H1 (cell line): ENCODE results near the gene TFAP2E. TPM values are rescaled to one million over a fixed set of nuclear protein-coding genes. Genes with fewer than 3 reads are reported as not detected.

Experiments
- CTCF ChIA-PET: fragments of 300-600 bp; sonication (Branson Sonifier 250); formaldehyde crosslinking; loops from one replicate; lab custom pipeline; 2021; ENCODE audit not compliant: partially characterized antibody; lab: Charles Lee
- POLR2A ChIA-PET: fragments of 300-600 bp; sonication (Branson Sonifier 250); formaldehyde crosslinking; loops from one replicate; lab custom pipeline; 2021; ENCODE audit warnings: inconsistent platforms; ENCODE audit not compliant: partially characterized antibody; lab: Charles Lee
- DNase-seq, 2 experiments: peaks; one replicate each; pipeline versions ENCODE4 v3.0.0 to v3.0.0-alpha.2; 2010 to 2022; ENCODE audit warnings: low spot score in 2 of 2, low read depth in 1 of 2, mixed read lengths in 1 of 2
- FAIRE-seq: peaks from 2 replicates; lab custom pipeline; 2011; peaks lifted over from hg19 to GRCh38; lab: Jason Lieb, UNC
- H2AFZ ChIP-seq: 2 replicates; pipeline ENCODE4 v1.8.1; 2012; ENCODE audit warnings: low read length, inconsistent platforms
- H2AK5ac ChIP-seq: 2 replicates; pipeline ENCODE4 v1.6.1; 2013; ENCODE audit warnings: low read depth, low read length
- H2BK120ac ChIP-seq: replicated peaks from 2 replicates; pipeline ENCODE3; 2013; ENCODE audit warnings: low read depth, low read length, inconsistent platforms
- H2BK12ac ChIP-seq: 2 replicates; pipeline ENCODE4 v1.6.1; 2013; ENCODE audit warnings: low read depth, low read length
- H2BK15ac ChIP-seq: 2 replicates; pipeline ENCODE4 v1.6.1; 2013; ENCODE audit warnings: low read length
- H2BK20ac ChIP-seq: 2 replicates; pipeline ENCODE4 v1.6.1; 2013; ENCODE audit warnings: low read length
- H2BK5ac ChIP-seq: 2 replicates; pipeline ENCODE4 v1.6.1; 2013; ENCODE audit warnings: low read depth, low read length
- H3K14ac ChIP-seq: 2 replicates; pipeline ENCODE4 v1.6.1; 2013; ENCODE audit warnings: inconsistent platforms; ENCODE audit not compliant: insufficient read length
- H3K18ac ChIP-seq: 2 replicates; pipeline ENCODE4 v1.6.1; 2013; ENCODE audit warnings: low read length; ENCODE audit errors: extremely low read depth
- H3K23ac ChIP-seq: 2 replicates; pipeline ENCODE4 v1.6.1; 2013; ENCODE audit warnings: inconsistent platforms; ENCODE audit not compliant: insufficient read length
- H3K23me2 ChIP-seq: 2 replicates; pipeline ENCODE4 v1.6.1; 2013; ENCODE audit warnings: low read depth, low read length
- H3K27ac ChIP-seq: 2 replicates; pipeline ENCODE4 v1.6.1; 2011; ENCODE audit warnings: low read depth, low read length, inconsistent platforms
- H3K27me3 ChIP-seq, 4 experiments: replicated peaks in 1 of 4; 1 replicate in 1 of 4; 2 replicates in 3 of 4; pipeline versions ENCODE4 v1.6.1 to v1.8.1; 2011 to 2013; ENCODE audit warnings: low read length in 3 of 4, mild to moderate bottlenecking in 3 of 4, inconsistent platforms in 2 of 4, mixed read lengths in 2 of 4, moderate library complexity in 1 of 4; ENCODE audit not compliant: control insufficient read depth in 3 of 4, insufficient read depth in 3 of 4; ENCODE audit errors: extremely low read depth in 1 of 4
- H3K36me3 ChIP-seq, 4 experiments: 2 replicates each; pipeline versions ENCODE4 v1.6.1 to v1.8.1; 2011 to 2013; ENCODE audit warnings: mild to moderate bottlenecking in 4 of 4, low read length in 3 of 4, moderate library complexity in 2 of 4, control low read depth in 1 of 4, inconsistent platforms in 1 of 4; ENCODE audit not compliant: insufficient read depth in 4 of 4, control insufficient read depth in 2 of 4
- H3K4ac ChIP-seq: replicated peaks from 2 replicates; pipeline ENCODE3; 2013; ENCODE audit warnings: low read length, low read depth, mixed read lengths, inconsistent platforms; ENCODE audit not compliant: insufficient read length
- H3K4me1 ChIP-seq, 4 experiments: replicated peaks in 1 of 4; 1 replicate in 1 of 4; 2 replicates in 3 of 4; pipeline versions ENCODE4 v1.6.1 to v1.8.1; 2011 to 2013; ENCODE audit warnings: low read length in 3 of 4, inconsistent platforms in 2 of 4, mixed read lengths in 1 of 4; ENCODE audit not compliant: insufficient read depth in 4 of 4, control insufficient read depth in 3 of 4
- H3K4me2 ChIP-seq, 2 experiments: 2 replicates each; pipeline versions ENCODE4 v1.6.1 to v1.8.1; 2011 to 2013; ENCODE audit warnings: low read depth in 2 of 2, low read length in 2 of 2, control low read depth in 1 of 2, inconsistent platforms in 1 of 2, mild to moderate bottlenecking in 1 of 2; ENCODE audit not compliant: insufficient read depth in 1 of 2
- H3K4me3 ChIP-seq, 4 experiments: fragments of 200-600, 300-600 bp in 1 of 4; sonication (generic), shearing (Covaris generic), sonication (Bioruptor Twin) in 1 of 4; 2 replicates each; pipeline versions ENCODE4 v1.5.1 to v1.8.1; 2011 to 2016; ENCODE audit warnings: low read length in 4 of 4, low read depth in 3 of 4, control low read depth in 2 of 4, inconsistent platforms in 2 of 4, mild to moderate bottlenecking in 2 of 4, mixed read lengths in 1 of 4, moderate library complexity in 1 of 4; ENCODE audit not compliant: insufficient read depth in 2 of 4; ENCODE audit errors: extremely low read depth in 1 of 4
- H3K56ac ChIP-seq: replicated peaks from 2 replicates; pipeline ENCODE3; 2013; ENCODE audit warnings: low read depth, mild to moderate bottlenecking, mixed read lengths, low read length, inconsistent platforms; ENCODE audit not compliant: insufficient read length
- H3K79me1 ChIP-seq: 2 replicates; pipeline ENCODE4 v1.6.1; 2013; ENCODE audit warnings: low read depth, low read length, control low read depth
- H3K79me2 ChIP-seq, 2 experiments: 2 replicates each; pipeline versions ENCODE4 v1.6.1 to v1.8.1; 2012 to 2013; ENCODE audit warnings: low read length in 2 of 2, mild to moderate bottlenecking in 2 of 2, inconsistent platforms in 1 of 2; ENCODE audit not compliant: insufficient read depth in 2 of 2, control insufficient read depth in 1 of 2
- H3K9ac ChIP-seq, 4 experiments: replicated peaks in 1 of 4; 1 replicate in 1 of 4; 2 replicates in 3 of 4; pipeline versions ENCODE4 v1.6.1 to v1.8.1; 2011 to 2013; ENCODE audit warnings: low read depth in 3 of 4, low read length in 3 of 4, control low read depth in 2 of 4, mild to moderate bottlenecking in 2 of 4, moderate library complexity in 2 of 4, inconsistent platforms in 1 of 4; ENCODE audit errors: extremely low read depth in 1 of 4
- H3K9me3 ChIP-seq, 2 experiments: 2 replicates each; pipeline versions ENCODE4 v1.6.1 to v1.8.1; 2012 to 2013; ENCODE audit warnings: mild to moderate bottlenecking in 2 of 2, moderate library complexity in 2 of 2, control low read depth in 1 of 2, inconsistent platforms in 1 of 2, low read depth in 1 of 2, low read length in 1 of 2, mixed read lengths in 1 of 2; ENCODE audit not compliant: insufficient read depth in 2 of 2
- H4K20me1 ChIP-seq, 2 experiments: replicated peaks in 1 of 2; 2 replicates each; pipeline versions ENCODE3 to v1.8.1; 2011 to 2013; ENCODE audit warnings: inconsistent platforms in 2 of 2, low read length in 2 of 2, mild to moderate bottlenecking in 1 of 2; ENCODE audit not compliant: insufficient read depth in 2 of 2, control insufficient read depth in 1 of 2
- H4K5ac ChIP-seq: 2 replicates; pipeline ENCODE4 v1.6.1; 2013; ENCODE audit warnings: low read length, low read depth, mixed read lengths, inconsistent platforms; ENCODE audit not compliant: insufficient read length
- H4K8ac ChIP-seq: 2 replicates; pipeline ENCODE4 v1.8.0; 2013; ENCODE audit warnings: mild to moderate bottlenecking, moderate library complexity, low read length, inconsistent platforms; ENCODE audit not compliant: insufficient read depth; ENCODE audit errors: extremely low read depth
- H4K91ac ChIP-seq: replicated peaks from 2 replicates; pipeline ENCODE3; 2013; ENCODE audit warnings: low read length, mixed read lengths, inconsistent platforms; ENCODE audit not compliant: insufficient read length
- CREB1 ChIP-seq: IDR thresholded peaks from 2 replicates; pipeline ENCODE4 v1.6.1; 2012; ENCODE audit warnings: inconsistent platforms
- EGR1 ChIP-seq: IDR thresholded peaks from 2 replicates; pipeline ENCODE4 v1.6.1; 2011; ENCODE audit warnings: low read depth, low read length, borderline replicate concordance
- NRF1 ChIP-seq: IDR thresholded peaks from 2 replicates; pipeline ENCODE4 v1.6.1; 2011; ENCODE audit warnings: mild to moderate bottlenecking, low read depth, low read length, improper control_type of control experiment
- POLR2A ChIP-seq, 2 experiments: IDR thresholded peaks; 1 replicate in 1 of 2; 2 replicates in 1 of 2; pipeline ENCODE4 v1.6.1; 2011; ENCODE audit warnings: low read depth in 2 of 2, low read length in 2 of 2, mild to moderate bottlenecking in 2 of 2; ENCODE audit errors: control extremely low read depth in 1 of 2
- RFX5 ChIP-seq: IDR thresholded peaks from 2 replicates; pipeline ENCODE4 v1.6.1; 2011; ENCODE audit warnings: low read depth, low read length, improper control_type of control experiment, borderline replicate concordance
- SP1 ChIP-seq: IDR thresholded peaks from 2 replicates; pipeline ENCODE4 v1.6.1; 2011; ENCODE audit warnings: low read depth, low read length
- TAF7 ChIP-seq: optimal IDR thresholded peaks from 2 replicates; pipeline ENCODE3; 2011; ENCODE audit warnings: low read depth, mild to moderate bottlenecking, inconsistent platforms, low read length, moderate library complexity, borderline replicate concordance
- TEAD4 ChIP-seq: IDR thresholded peaks from 2 replicates; pipeline ENCODE4 v1.6.1; 2012; ENCODE audit warnings: low read depth, low read length, inconsistent platforms, mixed read lengths
- WGBS, 2 experiments: shearing (Covaris generic) in 1 of 2; methylation state at CpG; one replicate each; pipeline versions ENCODE4 v1.1.6 to v1.1.7; 2013 to 2015; ENCODE audit warnings: low lambda C conversion rate in 2 of 2, mixed read lengths in 2 of 2, inconsistent platforms in 1 of 2, low coverage in 1 of 2, missing lambda C conversion rate in 1 of 2; ENCODE audit not compliant: insufficient replicate concordance in 2 of 2, insufficient coverage in 1 of 2, insufficient read length in 1 of 2; ENCODE audit errors: extremely low coverage in 1 of 2, missing lambda C conversion rate in 1 of 2; 5-methylcytosine and 5-hydroxymethylcytosine counted together
- polyA plus RNA-seq, 7 experiments: library from polyadenylated mRNA; depleted of rRNA in 3 of 7; stranded (reverse) in 5 of 7; unstranded in 2 of 7; fragments of >200 nt in 5 of 7; fragments of 200-250 nt in 2 of 7; gene quantifications; 1 replicate in 5 of 7; 2 replicates in 1 of 7; 4 replicates in 1 of 7; pipeline versions ENCODE4 v1.2.1 to v1.2.3, GENCODE V29; 2011 to 2013; ENCODE audit warnings: missing spikeins in 2 of 7, mixed read lengths in 2 of 7
- total RNA-seq: library from RNA; stranded (reverse); fragmentation: NEBNext Ultra II Directional; extraction: Animal tissue kit (Norgen Biotek cat#: 25700); gene quantifications from 2 replicates; pipeline ENCODE4 v1.2.1, GENCODE V29; 2021

Gene TFAP2E
- total and polyA plus RNA-seq, 2 of the 8 experiments (the other 6 are each of a cell fraction or from before 2014, with no cell fraction given) = 0.24 to 0.50 TPM

- Histone ChIP-seq H4K8ac (no peak overlapping the region), H3K79me2 (peaks cover 0 to 13% of the 10 kb centered on the region in 2 experiments; a peak in 2 of 4 replicates), H3K27me3 (no peaks in the 10 kb centered on the region), H3K9ac (no peak overlapping the region), H3K36me3 (peaks cover 0 to 42% (median 26%) of the 10 kb centered on the region in 4 experiments; a peak in 4 of 8 replicates), H3K27ac (no peak overlapping the region), H3K23ac (no peak overlapping the region), H2AK5ac (no peak overlapping the region), H4K5ac (no peak overlapping the region), H3K56ac (no peak overlapping the region), H4K20me1 (peaks cover 0 to 2% of the 10 kb centered on the region in 2 experiments), H3K4me1 (no peaks in the 10 kb centered on the region), H4K91ac (no peak overlapping the region), H2AFZ (no peak overlapping the region), H3K9me3 (no peaks in the 10 kb centered on the region), H3K4ac (no peak overlapping the region), H2BK120ac (no peak overlapping the region), H3K4me3 (no peak overlapping the region), H2BK15ac (no peak overlapping the region), H3K14ac (no peak overlapping the region), H2BK5ac (no peak overlapping the region), H3K18ac (no peak overlapping the region), H3K4me2 (no peak overlapping the region), H3K23me2 (no peaks in the 10 kb centered on the region), H2BK12ac (no peak overlapping the region), H2BK20ac (no peak overlapping the region), H3K79me1 (no peaks in the 10 kb centered on the region)
- FAIRE-seq (no peak), DNase-seq (no peak)
- TF ChIP-seq NRF1 (no peak), SP1 (no peak), TAF7 (no peak), POLR2A (IDR thresholded peaks at IDR 0.05; ENCODE audit: control extremely low read depth in 1 of 2, low read depth in 2 of 2, low read length in 2 of 2) (no peak), CREB1 (no peak), TEAD4 (no peak), RFX5 (no peak), EGR1 (no peak)
- ChIA-PET CTCF (interaction anchor here (0.7 to 7.8 kb wide), 7 partner anchors 10 to 123 kb away, joined by 3 to 38 read pairs (median 4); no protein-coding TSS in a partner anchor), POLR2A (no interaction called here)
- 87% methylated on average over 3 of the region's 3 CpGs; no CpG with 5 or more reads in 1 of the 2 experiments for WGBS, 2 experiments
These were observed 30.4 kb downstream of the TFAP2E start for GRCh38 chr1:35603468-35603867.
